DMS114 treated with DMSO at 0.1 percent for 48 hours (cell line): Measurements from ENCODE around the gene SNX27.
"Not testable (repeated sequence)": the region's sequence is repeated elsewhere in the genome, so short reads cannot be mapped to it uniquely, and the experiment has no call there.

Experiments used
- DNase-seq: peaks from one replicate; lab custom pipeline; 2025; ENCODE audit not compliant: unreplicated experiment; lab: John Stamatoyannopoulos, UW

Gene SNX27

DNA sequence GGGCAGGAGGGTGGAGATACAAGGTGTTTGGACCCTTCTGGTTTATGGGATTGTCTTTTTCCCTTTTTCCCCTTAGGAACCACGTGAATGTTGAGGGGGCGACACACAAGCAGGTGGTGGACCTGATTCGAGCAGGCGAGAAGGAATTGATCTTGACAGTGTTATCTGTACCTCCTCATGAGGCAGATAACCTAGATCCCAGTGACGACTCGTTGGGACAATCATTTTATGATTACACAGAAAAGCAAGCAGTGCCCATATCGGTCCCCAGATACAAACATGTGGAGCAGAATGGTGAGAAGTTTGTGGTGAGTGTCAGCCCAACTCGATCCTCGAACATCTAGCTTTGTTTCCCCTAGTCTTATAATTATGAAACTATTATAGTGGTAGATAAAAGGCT, 27.0 kb downstream of the SNX27 start:
- no peak for DNase-seq

DNA sequence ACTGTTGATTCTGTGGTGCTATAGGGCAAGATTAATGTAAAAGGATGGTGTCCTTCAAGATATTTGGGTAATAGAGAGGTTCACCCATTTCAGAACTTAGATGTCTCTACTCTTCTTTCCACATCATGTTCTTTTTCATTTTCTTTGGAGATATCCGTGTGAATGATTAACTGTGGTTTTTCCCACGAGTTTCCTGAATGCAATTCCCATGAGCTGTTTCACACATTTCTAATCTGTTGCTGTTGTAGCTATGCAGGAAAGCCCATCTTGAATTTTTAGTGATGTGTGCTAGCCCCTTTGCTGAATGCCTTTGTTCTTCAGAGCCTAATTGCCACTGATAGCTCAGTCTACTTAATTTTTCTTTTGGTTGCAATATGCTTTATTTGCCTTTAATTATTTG, 27.6 kb downstream of the SNX27 start:
- no peak for DNase-seq

DNA sequence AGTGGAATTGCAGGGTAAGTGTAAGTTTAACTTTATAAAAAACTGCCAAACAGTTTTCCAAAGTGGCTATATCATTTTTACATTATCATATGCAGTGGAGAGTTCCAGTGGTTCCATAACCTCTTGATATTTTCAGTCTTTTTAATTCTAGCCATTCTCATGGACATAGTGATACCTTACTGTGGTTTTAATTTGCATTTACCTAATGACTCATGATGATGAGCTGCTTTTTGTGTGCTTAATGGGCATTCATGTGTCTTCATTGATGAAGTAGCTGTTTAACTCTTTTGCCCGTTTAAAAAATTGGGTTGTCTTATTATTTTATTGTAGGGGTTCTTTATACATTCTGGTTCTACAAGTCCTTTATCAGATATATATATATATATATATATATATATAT, 29.4 kb downstream of the SNX27 start:
- DNase-seq, result no peak

DNA sequence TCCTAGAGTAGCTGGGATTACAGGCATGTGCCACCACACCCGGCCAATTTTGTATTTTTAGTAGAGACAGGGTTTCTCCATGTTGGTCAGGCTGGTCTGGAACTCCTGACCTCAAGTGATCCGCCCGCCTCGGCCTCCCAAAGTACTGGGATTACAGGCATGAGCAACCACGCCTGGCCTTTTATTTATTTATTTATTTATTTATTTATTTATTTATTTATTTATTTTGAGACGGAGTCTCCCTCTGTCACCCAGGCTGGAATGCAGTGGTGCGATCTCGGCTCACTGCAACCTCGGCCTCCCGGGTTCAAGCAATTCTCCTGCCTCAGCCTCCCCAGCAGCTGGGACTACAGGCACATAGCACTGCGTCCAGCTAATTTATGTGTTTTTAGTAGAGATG, 31.2 kb downstream of the SNX27 start:
- not testable (repeated sequence) for DNase-seq

DNA sequence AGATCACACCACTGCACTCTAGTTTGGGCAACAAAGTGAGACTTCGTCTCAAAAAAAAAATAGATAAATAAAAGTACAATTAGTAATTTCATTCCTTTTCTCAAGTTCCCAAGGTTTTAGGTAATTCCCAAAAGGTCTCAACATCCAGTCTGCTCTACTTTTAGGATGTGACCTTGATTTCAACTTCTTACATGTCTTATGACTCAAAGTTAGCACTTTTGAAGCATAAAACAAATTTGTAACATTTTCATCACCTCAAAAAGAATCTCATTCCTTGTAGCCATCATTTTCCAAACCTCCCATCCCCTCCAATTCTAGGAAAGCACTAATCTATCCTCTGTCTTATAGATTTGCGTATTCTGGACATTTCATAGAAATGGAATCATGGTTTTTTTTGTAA, 32.2 kb downstream of the SNX27 start:
- DNase-seq, result no peak

DNA sequence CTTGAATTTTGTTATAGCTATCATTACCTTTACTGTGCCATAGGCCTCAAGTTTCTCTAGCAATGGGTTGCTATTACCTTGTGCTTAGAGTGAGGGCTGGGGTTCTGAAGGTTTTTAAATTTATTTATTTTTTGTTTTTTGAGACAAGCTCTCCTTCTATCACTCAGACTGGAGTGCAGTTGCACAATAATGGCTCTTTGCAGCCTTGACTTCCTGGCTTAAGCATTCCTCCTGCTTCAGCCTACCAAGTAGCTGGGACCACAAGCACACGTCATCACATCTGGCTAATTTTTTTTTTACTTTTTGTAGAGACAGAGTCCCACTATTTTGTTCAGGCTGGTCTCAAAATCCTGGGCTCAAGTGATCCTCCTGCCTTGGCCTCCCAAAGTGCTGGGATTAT, 41.5 kb downstream of the SNX27 start:
- DNase-seq, result no peak

DNA sequence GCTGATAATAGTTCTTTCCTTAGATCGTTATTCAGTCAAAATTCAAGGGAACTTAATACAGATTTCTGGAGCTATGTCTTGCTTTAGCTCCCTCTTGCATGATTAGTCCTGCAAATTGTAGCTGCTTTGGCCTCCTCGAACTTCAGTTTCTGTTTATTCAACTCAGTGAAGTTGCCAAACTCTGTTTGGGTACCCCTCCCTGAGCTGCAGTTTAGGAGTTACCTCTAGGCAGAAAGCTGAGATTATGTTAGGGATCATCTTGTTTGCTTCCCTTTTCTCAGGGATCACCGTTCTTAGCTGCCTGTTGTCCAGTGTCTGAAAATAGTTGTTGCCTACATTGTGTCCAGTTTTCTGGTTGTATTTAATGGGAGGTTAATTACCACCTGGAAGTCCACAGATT, 43.5 kb downstream of the SNX27 start:
- DNase-seq, result no peak

DNA sequence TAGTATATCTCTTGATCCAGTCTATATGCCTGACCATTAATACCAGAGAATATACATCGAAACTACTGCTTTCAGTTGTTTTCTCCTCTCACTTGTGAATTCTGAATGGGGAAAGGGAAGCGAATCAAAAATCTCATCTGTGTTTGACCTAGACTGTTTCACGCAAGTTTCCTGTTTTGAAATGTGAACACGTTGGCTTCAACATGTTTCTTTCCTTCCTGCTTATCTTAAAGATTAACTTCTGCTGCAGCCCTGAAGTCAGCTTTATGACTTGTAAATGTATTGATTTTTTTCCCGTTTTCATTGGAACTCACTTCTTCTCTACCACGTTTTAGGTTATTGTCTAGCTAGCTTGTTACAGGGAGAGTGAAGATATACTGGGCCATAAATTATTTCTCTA, 49.9 kb downstream of the SNX27 start:
- DNase-seq, result no peak

DNA sequence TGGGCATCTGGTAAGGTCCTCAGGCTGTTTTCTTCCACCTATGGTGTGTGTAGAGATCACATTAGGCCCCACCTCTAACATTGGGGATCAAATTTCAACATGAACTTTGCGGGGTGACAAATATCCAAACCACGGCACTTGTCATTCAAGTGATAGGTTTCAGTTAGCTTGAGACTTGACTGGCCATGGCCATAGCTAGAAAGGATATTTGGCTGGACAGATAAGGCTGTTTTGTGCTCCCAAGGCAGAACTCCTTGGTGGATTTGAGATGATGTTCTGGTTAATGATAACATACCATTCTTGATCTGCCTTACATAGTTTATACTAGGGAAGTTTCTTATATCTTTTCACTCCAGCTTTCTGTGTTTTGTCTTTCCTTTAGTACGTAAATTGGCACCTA, 56.2 kb downstream of the SNX27 start:
- no peak for DNase-seq

DNA sequence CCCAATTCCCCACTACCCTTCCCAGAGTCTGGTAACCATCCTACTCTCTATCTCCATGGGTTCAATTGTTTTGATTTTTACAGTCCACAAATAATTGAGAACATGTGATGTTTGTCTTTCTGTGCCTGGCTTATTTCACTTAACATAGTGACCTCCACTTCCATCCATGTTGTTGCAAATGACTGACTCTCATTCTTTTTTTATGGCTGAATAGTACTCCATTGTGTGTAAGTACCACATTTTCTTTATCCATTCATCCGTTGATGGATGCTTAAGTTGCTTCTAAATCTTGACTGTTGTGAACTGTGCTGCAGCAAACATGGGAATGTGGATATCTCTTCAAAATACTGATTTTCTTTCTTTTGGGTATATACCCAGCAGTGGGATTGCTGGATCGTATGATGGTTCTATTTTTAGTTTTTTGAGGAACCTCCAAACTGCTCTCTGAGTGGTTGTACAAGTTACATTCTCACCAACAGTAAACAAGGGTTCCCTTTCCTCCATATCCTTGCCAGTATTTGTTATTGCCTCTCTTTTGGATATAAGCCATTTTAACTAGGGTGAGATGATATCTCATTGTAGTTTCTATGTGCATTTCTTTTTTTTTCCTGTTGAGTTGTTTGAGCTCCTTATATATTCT, 58.3 kb downstream of the SNX27 start:
- not testable (repeated sequence) for DNase-seq

DNA sequence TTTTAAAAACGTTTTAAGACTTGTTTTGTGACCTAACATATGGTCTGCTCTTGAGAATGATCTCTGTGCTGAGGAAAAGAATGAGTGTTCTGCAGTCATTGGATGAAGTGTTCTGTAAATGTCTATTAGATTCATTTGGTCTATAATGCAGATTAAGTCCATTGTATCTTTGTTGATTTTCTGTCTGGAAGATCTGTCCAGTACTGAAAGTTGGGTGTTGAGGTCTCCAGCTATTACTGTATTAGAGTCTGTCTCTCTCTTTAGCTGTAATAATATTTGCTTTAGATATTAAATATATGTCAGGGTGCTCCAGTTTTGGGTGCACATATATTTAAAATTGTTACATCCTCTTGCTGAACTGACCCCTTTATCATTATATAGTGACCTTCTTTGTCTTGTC, 61.6 kb downstream of the SNX27 start:
- DNase-seq, result no peak

DNA sequence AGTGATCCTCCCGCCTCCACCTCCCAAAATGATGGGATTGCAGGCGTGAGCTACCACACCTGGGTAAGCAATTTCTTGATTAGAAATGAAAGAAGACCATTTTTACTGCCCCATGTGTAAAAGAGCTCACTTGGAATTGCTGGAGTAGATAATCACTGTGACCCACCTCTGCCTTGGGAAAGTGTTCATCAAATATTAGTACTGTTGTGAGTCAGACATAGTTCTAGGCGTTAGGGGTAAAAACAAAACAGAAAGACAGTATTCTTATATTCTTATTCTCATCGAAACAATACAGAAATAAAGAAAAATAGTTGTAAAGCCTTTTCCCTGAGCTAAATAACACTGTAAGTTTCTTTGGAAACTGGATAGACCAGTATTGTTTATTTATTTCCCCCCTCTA, 68.5 kb downstream of the SNX27 start:
- no peak for DNase-seq

DNA sequence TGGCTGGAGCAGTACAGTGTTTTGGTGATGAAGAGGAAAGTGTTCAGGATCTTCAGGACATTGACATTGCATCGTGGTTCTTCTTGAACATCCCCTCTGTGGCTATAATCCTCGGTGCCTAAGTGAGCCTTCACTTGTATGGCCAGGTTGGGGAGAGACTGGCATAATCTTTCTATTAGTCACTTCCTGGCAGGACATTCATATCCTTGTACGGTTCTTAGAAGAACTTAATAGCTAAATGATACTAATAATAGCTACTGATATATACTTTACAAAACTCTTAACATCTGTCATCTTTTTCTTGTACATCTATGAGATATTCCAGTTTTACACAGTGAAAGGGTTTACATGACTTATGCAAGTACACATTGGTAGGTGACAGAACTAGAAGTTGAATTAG, 69.0 kb downstream of the SNX27 start:
- DNase-seq, result no peak

DNA sequence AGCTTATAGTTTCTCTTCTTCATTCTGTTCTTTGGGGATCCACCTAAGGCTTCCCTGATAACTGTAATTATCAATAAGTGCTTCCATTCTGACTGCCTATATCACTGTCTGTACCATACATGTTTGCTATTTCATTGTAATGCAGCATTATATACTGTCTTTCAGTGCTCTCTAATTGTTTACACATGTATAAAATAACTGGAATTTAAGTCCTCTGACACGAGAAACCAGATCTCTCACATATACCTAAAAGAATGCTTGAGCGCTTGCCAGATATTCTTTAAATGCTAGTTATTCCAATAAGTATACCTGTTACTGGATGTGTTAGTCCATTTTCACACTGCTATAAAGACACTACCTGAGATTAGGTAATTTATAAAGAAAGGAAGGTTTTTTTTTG, 70.1 kb downstream of the SNX27 start:
- no peak for DNase-seq

DNA sequence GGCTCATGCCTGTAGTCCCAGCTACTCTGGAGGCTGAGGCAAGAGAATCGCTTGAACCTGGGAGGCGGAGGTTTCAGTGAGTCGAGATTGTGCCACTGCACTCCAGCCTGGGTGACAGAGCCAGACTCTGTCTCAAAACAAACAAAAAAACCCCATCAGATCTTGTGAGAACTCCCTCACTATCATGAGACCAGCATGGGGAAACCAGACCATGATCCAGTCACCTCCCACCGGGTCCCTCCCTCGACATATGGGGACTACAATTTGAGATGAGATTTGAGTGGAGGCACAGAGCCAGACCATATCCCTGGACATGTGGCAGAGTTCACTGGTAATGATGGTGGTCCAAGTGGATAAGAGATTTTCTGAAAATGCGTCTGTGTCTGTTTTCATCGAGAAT, 71.1 kb downstream of the SNX27 start:
- not testable (repeated sequence) for DNase-seq

DNA sequence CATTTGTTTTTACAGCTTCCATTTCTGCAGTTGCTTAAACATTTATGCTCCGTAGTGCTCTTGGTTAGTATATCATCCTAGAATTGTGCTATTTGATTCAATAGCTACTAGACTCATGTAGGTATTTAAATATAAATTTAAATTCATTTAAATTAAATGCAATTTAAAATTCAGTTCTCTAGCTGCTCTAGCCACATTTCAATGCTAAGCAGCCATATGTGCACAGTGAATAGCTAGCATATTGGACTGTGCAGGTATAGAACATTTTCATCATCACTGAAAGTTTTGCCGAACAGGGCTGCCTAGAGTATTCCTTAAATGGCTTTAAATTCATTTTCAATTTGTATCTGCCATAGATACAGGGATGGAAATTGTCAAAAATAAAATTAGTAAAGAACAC, 72.3 kb downstream of the SNX27 start:
- no peak for DNase-seq

DNA sequence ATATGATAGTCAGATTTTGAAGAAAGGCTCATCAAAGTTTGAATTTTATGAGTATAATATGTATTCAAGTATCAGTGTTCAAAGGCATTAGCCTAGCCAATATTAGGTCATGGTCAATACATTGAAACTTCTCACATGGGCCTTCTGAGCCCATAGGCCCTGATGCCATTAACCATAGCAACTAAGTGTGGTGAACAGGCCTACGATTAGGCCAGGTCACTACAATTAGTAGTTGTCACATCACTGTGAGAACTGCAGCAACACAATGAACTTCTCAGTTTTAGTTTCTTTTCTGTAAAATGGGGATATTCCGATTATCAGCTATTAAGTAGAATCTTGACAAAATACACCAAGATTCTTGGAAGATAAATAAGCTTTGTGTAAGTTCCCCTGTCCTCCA, 74.7 kb downstream of the SNX27 start:
- DNase-seq, result no peak

DNA sequence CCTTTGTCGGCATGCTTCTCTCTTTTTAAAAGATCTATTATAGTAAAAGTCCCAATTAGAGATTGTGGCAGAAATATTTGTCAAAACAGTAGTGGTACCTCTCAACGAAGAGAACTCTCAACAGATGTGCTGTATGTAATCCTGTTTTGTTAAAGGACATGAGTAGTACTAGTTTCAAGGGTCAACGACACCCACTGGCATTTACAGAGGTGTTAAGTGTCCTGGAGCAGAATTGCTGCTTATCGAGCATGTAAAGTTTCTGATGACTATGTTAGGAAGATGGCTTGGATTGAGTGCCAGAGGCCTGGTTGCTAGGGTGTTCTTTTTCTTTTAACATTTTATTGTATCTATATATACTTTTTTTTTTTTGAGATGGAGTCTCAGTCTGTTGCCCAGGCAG, 77.6 kb downstream of the SNX27 start:
- no peak for DNase-seq

DNA sequence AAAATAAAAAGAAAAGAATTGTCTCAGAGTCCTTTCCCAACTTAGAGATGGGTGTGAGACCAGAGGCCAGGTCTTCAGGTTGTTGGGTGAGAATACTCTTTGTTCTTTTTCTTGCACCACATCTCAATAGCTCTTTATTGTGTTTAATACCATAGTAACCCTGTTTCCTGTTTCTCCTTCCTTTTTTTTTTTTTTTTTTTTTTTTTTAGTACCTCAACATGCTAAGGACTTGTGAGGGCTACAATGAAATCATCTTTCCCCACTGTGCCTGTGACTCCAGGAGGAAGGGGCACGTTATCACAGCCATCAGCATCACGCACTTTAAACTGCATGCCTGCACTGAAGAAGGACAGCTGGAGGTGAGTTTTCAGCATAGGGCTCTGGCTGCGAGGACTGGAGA, 80.4 kb downstream of the SNX27 start:
- DNase-seq, result no peak

DNA sequence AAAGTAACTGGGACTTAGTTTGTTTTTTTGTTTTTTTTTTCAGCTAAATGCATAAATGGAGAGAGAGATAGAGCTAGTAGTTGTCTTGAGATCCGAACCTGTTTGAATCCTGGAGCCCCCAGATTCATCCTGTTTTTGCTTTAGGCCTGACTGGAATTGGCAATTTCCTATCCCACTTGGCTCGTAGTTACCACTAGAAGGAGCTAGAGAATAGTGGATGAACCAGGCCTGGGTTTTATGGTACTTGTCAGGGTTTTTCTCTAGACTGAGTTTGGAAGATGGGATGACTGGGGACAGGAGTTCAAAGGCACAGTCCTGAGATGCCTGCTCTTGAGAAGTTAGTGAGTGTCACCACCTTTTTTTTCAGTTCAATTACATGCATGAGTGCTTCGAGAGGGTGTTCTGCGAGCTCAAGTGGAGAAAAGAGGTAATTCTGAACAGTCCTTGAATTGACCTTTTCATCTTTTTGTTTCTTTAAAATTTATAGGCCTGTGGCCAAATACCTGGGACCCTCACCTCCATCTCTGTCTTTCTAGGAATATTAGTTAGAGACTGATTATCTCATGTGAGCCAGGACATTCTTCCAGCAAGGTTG, 81.3 kb downstream of the SNX27 start:
- peak; percentile 82 for DNase-seq

DNA sequence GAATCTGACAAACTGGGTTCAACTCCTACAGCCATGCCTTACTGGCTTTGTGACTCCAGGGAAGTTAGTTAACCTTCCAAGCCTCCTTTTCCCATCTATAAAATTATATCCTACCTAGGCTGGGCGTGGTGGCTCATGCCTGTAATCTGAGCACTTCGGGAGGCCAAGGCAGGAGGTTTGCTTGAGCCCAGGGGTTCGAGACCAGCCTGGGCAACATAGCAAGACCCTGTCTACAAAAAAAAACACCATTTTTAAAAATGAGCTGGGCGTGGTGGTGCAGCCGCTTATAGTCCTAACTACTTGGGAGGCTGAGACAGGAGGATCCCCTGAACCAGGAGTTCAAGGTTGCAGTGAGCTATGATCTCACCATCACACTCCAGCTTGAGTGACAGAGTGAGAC, 89.7 kb downstream of the SNX27 start:
- no peak for DNase-seq

DNA sequence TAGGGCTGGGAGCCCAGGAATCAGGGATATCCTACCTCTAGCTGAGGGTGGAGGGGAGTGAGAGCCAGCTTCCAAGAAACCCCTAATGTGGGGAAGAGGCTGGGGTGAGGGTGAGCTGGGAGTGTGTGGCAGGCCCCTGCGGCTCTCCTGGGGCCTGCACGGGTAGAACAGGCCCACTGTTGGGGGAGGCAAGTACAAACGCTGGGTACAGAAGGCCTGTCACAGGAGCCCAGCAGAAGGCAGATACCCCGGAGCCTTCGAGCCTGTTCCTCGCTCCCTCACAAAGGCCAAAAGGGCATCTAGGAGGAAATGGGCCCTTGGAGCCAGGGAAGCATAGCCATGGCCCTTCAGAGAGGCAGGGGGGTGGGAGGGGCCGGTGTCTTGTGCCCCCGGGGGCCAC, 91.1 kb downstream of the SNX27 start:
- no peak for DNase-seq

DNA sequence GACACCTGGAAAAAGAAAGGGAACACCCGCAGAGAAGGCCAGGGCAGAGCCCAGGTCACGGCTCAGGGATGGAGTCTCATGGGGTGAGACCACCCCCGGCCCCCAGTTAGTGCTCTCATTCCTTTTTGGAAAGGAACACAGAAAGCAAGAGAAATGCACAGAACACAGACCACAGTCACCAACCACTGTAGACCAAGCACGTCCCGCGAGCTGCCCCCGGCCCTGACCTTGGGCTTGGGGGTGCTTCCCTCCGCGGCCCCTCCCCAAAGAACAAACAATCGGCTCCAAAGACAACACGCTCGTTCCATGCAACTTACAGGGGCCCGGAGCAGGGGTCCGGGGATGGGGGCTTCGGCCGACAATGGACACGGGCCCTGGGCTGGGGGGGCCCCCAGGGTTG, 92.0 kb downstream of the SNX27 start:
- DNase-seq, result no peak
